ENCODE results near the gene MTM1.

MTM1 gene

GRCh38 chrX:150548684-150549083 lies 19.7 kb upstream of the MTM1 start:
- peak; percentile 44 for DNase-seq (ENCODE audit: low read depth)

GRCh38 chrX:150551963-150552362 lies 16.5 kb upstream of the MTM1 start:
- no peak for DNase-seq (ENCODE audit: low read depth)

DNA sequence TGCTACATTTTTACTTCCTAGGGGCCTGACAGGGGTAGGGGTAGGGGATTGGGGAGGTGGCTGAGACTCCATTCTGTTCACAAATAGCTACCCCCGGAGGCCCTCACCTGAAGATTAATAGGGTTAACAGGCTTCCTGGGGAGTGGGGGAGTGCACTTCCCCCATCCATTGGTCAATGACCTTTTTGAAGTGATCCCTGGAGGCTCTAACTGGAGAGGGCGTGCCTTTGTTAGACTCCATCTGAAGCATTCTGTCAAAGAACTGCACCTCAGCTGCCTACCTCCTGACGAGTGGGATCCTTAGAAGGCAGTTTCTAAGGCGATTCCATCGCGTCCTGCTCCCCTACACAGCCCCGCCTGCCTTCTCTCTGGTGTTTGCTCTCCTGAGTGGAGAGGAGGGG lies 10.0 kb upstream of the MTM1 start:
- DNase-seq (ENCODE audit: low read depth) = no peak

DNA sequence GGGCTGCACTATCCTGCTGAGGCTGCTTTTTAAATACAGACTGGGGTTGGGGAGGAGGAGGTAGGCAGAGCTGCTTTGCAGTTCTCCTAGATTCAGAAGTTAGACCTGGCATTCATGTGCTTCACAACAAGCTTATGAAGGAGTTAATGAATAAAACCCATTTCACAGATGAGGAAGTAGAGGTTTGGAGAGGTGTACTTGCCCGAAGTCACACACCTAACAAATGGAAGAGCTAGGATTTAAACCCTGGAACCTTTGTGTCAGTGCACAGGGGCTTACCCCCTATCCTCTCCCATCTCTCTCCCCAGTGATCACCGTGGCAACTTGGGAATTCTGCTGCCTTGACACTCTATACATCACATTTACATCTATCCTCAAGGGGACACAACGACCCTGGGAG lies 3.6 kb upstream of the MTM1 start:
- DNase-seq (ENCODE audit: low read depth) = no peak

DNA sequence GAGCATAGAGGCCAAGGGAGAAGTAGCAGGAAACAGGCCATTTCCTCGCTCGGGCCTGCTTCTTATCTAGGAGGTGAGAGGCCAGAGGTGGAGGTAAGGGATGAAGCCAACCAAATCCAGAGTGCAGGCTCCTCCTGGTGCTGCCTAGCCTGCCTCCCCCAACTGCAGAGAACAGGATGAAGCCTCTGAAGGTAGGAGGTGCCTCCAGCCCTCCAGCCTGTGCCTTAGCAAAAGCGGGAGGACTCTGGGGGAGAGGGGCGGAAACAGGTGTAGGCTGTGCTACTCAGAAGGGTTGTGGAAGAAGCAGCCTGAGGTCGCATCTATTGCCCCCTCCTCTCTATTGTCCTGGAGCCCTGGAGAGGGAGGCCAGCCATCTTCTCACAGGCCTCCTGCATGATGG lies 2.9 kb upstream of the MTM1 start:
- DNase-seq (ENCODE audit: low read depth) = no peak

- no peak for DNase-seq (ENCODE audit: low read depth)
These were observed 1.7 kb upstream of the MTM1 start for GRCh38 chrX:150566734-150567182.

DNA sequence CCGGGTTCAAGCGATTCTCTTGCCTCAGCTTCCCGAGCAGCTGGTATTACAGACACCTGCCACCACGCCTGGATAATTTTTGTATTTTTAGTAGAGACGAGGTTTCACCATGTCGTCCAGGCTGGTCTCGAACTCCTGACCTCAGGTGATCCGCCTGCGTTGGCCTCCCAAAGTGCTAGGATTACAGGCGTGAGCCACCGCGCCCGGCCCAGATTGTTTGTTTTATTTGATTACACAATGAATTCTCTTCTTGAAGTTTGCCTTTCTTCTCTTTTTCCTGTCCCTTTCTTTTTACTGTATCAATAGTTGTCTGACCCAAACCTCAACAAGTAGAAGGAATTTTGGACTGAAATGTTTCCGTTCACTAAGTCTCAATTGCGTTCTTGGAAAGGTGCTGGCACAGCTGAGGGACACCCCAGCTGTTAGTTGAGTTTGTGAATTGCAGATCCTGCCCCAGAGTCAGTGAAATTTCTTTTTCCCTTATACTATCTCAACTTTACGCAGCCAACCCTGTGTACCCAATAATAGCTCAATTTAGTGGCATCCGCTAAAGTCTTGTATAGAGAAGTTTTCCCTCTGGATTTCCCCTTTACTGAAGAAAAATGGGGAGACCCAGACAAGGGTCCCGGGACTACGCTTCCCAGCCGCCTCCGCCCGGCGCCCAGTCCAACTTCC lies 639 bp upstream of the MTM1 start:
- no peak for DNase-seq (ENCODE audit: low read depth)

DNA sequence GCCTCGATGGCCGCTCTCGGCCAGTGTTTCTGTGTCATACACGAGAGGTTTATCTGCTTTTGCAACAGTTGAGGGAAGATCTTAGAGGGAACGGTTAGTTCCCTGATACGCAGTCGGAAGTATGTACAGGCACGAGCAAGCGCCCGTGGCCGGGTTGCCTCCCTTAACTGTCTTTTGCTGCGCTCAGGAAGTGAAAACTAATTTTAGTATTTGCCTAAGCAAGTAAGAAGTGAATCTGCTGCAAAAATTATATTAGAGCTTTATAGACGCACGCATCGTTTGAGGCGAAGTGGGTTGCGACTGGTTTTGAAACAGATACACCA lies 695 bp downstream of the MTM1 start:
- DNase-seq (ENCODE audit: low read depth) = peak; percentile 25

DNA sequence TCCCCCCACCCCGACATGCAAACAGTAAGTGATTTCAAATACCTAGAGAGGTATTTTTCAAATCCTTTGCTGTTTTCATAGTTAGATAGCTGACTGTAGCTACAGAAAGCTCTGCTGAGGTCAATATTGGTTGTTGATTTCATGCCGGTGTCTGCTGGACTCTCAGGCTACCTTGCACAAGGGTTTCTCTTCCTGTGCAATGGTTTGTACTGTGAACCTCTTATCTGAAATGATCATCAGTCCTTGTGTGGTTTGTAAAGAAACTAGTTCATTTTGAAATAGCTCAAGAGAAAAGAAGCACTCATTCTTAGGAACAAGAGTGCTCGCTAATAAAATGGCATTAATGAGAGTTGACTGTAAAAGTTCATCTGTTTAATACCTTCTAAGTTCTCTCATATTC lies 2.1 kb downstream of the MTM1 start:
- no peak for DNase-seq (ENCODE audit: low read depth)

DNA sequence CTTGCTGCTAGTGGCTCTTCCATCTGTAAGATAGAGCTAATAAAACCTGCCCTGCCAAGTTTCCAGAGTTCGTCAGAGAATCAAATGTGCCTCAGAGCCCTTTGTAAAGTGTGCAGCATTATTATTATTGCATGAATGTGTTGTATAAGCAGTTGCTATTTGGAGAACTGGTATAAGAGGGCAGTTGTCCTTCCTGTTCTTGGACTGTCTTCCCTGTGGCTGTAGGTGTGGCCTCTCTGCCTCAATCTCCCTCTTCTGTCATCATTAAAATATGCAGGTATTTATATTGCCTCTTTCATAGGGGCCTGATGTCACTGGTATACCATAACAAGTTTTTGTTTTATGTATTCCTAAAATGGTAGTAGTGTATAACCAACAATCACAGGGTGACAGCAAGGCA lies 3.8 kb downstream of the MTM1 start:
- DNase-seq (ENCODE audit: low read depth) = no peak

GRCh38 chrX:150573106-150573505 lies 4.7 kb downstream of the MTM1 start:
- no peak for DNase-seq (ENCODE audit: low read depth)

GRCh38 chrX:150573702-150574101 lies 5.3 kb downstream of the MTM1 start:
- no peak for DNase-seq (ENCODE audit: low read depth)

GRCh38 chrX:150574559-150575418 lies 6.4 kb downstream of the MTM1 start:
- no peak for DNase-seq (ENCODE audit: low read depth)

DNA sequence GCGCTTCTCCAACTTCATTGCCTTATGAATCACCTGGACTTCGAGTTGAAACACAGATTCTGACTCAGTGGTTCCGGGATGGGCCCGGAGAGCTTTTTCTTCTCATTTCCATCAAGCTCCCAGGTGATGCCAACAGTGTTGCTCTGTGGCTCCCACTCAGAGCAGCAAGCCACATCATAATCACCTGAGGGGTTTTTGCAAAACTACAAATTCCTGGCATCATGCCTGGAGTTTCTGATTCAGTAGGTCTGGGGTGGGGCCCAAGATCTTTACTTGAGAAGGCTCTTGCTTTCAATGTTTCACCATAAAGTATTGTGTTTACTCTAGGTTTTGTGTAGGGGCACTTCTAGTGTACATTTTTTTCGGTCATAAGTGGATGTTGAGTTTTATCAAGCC lies 7.0 kb downstream of the MTM1 start:
- peak; percentile 6 for DNase-seq (ENCODE audit: low read depth)

- DNase-seq (ENCODE audit: low read depth) = no peak
These were observed 8.8 kb downstream of the MTM1 start for GRCh38 chrX:150577174-150577573.

- peak; percentile 56 for DNase-seq (ENCODE audit: low read depth)
These were observed 12.8 kb downstream of the MTM1 start for GRCh38 chrX:150581093-150581775.

DNA sequence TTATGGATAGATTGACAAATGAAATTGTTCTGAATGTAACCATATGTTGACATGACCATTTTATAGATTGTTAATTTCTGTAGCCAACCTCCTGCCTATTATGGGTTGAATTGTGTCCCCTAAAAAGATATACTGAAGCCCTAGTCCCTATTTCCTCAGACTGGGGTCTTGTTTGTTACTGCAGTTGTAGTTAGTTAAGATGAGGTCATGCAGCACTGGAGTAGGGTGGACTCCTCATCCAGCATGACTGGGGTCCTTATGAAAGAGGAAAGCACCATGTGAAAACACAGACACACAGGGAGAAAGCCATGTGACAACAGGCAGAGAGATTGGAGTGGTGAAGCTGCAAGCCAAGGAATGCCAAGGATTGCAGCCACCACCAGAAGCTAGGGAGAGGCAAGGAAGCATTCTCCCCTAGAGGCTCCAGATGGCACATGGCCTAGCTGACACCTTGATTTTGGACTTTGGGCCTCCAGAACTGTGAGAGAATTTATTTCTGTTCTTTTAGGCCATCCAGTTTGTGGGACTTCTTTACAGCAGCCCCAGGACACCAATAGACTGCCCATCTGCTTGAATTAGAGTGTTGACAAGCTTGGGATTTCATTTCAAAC lies 14.0 kb downstream of the MTM1 start:
- no peak for DNase-seq (ENCODE audit: low read depth)

GRCh38 chrX:150587585-150588503 lies 19.4 kb downstream of the MTM1 start:
- DNase-seq (ENCODE audit: low read depth) = peak; percentile 1

GRCh38 chrX:150594584-150594983 lies 26.2 kb downstream of the MTM1 start:
- no peak for DNase-seq (ENCODE audit: low read depth)

GRCh38 chrX:150599226-150599625 lies 30.8 kb downstream of the MTM1 start:
- no peak for DNase-seq (ENCODE audit: low read depth)

GRCh38 chrX:150602296-150602695 lies 33.9 kb downstream of the MTM1 start:
- DNase-seq (ENCODE audit: low read depth) = no peak

- no peak for DNase-seq (ENCODE audit: low read depth)
These were observed 34.3 kb downstream of the MTM1 start for GRCh38 chrX:150602743-150603142.
